HepG2 (cell line): Measurements from ENCODE around the gene MARF1. TPM values are rescaled to one million over a fixed set of nuclear protein-coding genes. Genes with fewer than 3 reads are reported as not detected.

Experiments
- AFF4 ChIP-seq: sonication (generic); formaldehyde crosslinking; IDR thresholded peaks from 2 replicates; pipeline ENCODE4 v1.4.0; 2020; ENCODE audit warnings: missing genetic modification reagents
- ATF2 ChIP-seq: sonication (generic); formaldehyde crosslinking; IDR thresholded peaks from 2 replicates; pipeline ENCODE4 v1.4.0; 2020; ENCODE audit warnings: missing genetic modification reagents
- ATM ChIP-seq: fragments of 450-650 bp; IDR thresholded peaks from 2 replicates; pipeline ENCODE4 v1.7.1; 2017; ENCODE audit warnings: mild to moderate bottlenecking, borderline replicate concordance
- FOXO1 ChIP-seq: sonication (generic); formaldehyde crosslinking; IDR thresholded peaks from 2 replicates; pipeline ENCODE4 v1.4.0; 2020; ENCODE audit warnings: missing genetic modification reagents
- GZF1 ChIP-seq: sonication (generic); formaldehyde crosslinking; IDR thresholded peaks from 2 replicates; pipeline ENCODE4 v1.5.1; 2020; ENCODE audit warnings: mild to moderate bottlenecking, missing genetic modification reagents
- NCOR1 ChIP-seq: fragments of 200-600 bp; sonication (generic); IDR thresholded peaks from 2 replicates; pipeline ENCODE4 v1.7.0; 2017; ENCODE audit warnings: antibody characterized with exemption, low read length, borderline replicate concordance
- NONO ChIP-seq, 2 experiments: fragments of 450-650 bp in 1 of 2; sonication (generic) in 1 of 2; formaldehyde crosslinking in 1 of 2; IDR thresholded peaks in 1 of 2; conservative IDR thresholded peaks in 1 of 2; 2 replicates each; pipeline versions ENCODE4 v1.6.1 to v1.8.0; 2017 to 2022; ENCODE audit warnings: mild to moderate bottlenecking in 1 of 2, missing genetic modification reagents in 1 of 2, moderate library complexity in 1 of 2
- NPAS2 ChIP-seq: sonication (generic); formaldehyde crosslinking; IDR thresholded peaks from 2 replicates; pipeline ENCODE4 v1.8.0; 2022; ENCODE audit warnings: mild to moderate bottlenecking, missing genetic modification reagents, borderline replicate concordance
- NR1H2 ChIP-seq: sonication (generic); formaldehyde crosslinking; IDR thresholded peaks from 2 replicates; pipeline ENCODE4 v1.8.1; 2022; ENCODE audit warnings: low read depth, missing genetic modification reagents, borderline replicate concordance
- SMAD1 ChIP-seq: sonication (generic); formaldehyde crosslinking; IDR thresholded peaks from 2 replicates; pipeline ENCODE4 v1.4.0; 2020; ENCODE audit warnings: missing genetic modification reagents, low read depth, mild to moderate bottlenecking, borderline replicate concordance
- SRSF1 ChIP-seq: fragments of 200-400 bp; formaldehyde crosslinking; optimal IDR thresholded peaks from 2 replicates; pipeline ENCODE3; 2017; ENCODE audit warnings: mild to moderate bottlenecking, low read depth, low read length, moderate library complexity
- ZBTB38 ChIP-seq: sonication (generic); formaldehyde crosslinking; IDR thresholded peaks from 2 replicates; pipeline ENCODE4 v1.5.1; 2020; ENCODE audit warnings: mild to moderate bottlenecking, missing genetic modification reagents
- ZNF674 ChIP-seq: sonication (generic); formaldehyde crosslinking; IDR thresholded peaks from 2 replicates; pipeline ENCODE4 v1.5.0; 2020; ENCODE audit warnings: low read depth, mild to moderate bottlenecking, missing genetic modification reagents
- ZNF878 ChIP-seq: sonication (generic); formaldehyde crosslinking; IDR thresholded peaks from 2 replicates; pipeline ENCODE4 v1.8.1; 2023; ENCODE audit warnings: mild to moderate bottlenecking, missing genetic modification reagents, moderate library complexity
- polyA plus RNA-seq, 8 experiments: library from polyadenylated mRNA; depleted of rRNA in 3 of 8; stranded (reverse) in 7 of 8; unstranded in 1 of 8; fragments of >200 nt; fragmentation: Illumina TruSeq in 4 of 8; extraction: Trizol in 4 of 8; gene quantifications; 2 replicates each; pipeline versions ENCODE4 v1.2.1 to v1.2.3, GENCODE V29; 2011 to 2016; ENCODE audit warnings: low read depth in 4 of 8, missing spikeins in 1 of 8, mixed read lengths in 1 of 8; ENCODE audit not compliant: insufficient read depth in 1 of 8
- total RNA-seq, 5 experiments: library from RNA; depleted of rRNA; stranded (reverse); fragments of >200 nt; fragmentation: Illumina TruSeq; extraction: Trizol; gene quantifications; 2 replicates each; pipeline ENCODE4 v1.2.3, GENCODE V29; 2016; ENCODE audit warnings: low read depth in 1 of 5
- TF ChIP-seq, protein P1 (sequence below): sonication (generic); formaldehyde crosslinking; IDR thresholded peaks from 2 replicates; pipeline ENCODE4 v1.5.0; 2020; ENCODE audit warnings: mild to moderate bottlenecking, missing genetic modification reagents, borderline replicate concordance

Gene MARF1
- total and polyA plus RNA-seq, 2 of the 13 experiments (the other 11 are each of a cell fraction or from before 2014, with no cell fraction given), result 8.7 to 20.7 TPM

DNA sequence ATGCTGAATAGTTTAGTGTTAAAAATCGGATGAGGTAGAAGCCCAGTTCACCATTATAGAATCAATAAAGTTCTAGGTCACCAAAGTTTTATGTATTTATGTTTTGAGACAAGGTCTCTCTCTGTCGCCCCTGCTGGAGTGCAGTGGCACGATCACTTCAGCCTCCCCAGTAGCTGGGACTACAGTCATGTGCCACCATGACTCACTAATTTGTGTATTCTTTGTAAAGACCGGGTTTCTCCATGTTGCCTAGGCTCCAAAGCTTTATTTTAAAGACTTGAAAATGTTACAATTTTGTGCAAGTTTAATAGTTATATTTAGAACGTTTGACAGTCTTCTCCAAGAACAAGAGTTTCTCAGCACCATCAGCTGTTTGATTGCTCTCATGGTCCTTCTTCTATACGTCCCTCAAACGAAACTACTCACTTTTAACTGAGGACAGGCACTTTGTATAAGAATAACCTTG is 39.2 kb upstream of the MARF1 start (continued):
- TF ChIP-seq, protein P1, sequence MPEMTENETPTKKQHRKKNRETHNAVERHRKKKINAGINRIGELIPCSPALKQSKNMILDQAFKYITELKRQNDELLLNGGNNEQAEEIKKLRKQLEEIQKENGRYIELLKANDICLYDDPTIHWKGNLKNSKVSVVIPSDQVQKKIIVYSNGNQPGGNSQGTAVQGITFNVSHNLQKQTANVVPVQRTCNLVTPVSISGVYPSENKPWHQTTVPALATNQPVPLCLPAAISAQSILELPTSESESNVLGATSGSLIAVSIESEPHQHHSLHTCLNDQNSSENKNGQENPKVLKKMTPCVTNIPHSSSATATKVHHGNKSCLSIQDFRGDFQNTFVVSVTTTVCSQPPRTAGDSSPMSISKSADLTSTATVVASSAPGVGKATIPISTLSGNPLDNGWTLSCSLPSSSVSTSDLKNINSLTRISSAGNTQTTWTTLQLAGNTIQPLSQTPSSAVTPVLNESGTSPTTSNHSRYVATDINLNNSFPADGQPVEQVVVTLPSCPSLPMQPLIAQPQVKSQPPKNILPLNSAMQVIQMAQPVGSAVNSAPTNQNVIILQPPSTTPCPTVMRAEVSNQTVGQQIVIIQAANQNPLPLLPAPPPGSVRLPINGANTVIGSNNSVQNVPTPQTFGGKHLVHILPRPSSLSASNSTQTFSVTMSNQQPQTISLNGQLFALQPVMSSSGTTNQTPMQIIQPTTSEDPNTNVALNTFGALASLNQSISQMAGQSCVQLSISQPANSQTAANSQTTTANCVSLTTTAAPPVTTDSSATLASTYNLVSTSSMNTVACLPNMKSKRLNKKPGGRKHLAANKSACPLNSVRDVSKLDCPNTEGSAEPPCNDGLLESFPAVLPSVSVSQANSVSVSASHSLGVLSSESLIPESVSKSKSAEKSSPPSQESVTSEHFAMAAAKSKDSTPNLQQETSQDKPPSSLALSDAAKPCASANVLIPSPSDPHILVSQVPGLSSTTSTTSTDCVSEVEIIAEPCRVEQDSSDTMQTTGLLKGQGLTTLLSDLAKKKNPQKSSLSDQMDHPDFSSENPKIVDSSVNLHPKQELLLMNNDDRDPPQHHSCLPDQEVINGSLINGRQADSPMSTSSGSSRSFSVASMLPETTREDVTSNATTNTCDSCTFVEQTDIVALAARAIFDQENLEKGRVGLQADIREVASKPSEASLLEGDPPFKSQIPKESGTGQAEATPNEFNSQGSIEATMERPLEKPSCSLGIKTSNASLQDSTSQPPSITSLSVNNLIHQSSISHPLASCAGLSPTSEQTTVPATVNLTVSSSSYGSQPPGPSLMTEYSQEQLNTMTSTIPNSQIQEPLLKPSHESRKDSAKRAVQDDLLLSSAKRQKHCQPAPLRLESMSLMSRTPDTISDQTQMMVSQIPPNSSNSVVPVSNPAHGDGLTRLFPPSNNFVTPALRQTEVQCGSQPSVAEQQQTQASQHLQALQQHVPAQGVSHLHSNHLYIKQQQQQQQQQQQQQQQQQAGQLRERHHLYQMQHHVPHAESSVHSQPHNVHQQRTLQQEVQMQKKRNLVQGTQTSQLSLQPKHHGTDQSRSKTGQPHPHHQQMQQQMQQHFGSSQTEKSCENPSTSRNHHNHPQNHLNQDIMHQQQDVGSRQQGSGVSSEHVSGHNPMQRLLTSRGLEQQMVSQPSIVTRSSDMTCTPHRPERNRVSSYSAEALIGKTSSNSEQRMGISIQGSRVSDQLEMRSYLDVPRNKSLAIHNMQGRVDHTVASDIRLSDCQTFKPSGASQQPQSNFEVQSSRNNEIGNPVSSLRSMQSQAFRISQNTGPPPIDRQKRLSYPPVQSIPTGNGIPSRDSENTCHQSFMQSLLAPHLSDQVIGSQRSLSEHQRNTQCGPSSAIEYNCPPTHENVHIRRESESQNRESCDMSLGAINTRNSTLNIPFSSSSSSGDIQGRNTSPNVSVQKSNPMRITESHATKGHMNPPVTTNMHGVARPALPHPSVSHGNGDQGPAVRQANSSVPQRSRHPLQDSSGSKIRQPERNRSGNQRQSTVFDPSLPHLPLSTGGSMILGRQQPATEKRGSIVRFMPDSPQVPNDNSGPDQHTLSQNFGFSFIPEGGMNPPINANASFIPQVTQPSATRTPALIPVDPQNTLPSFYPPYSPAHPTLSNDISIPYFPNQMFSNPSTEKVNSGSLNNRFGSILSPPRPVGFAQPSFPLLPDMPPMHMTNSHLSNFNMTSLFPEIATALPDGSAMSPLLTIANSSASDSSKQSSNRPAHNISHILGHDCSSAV (CRISPR knock-in tag), result no peak
- TF ChIP-seq ZBTB38 (CRISPR knock-in tag), result no peak
- no peak for TF ChIP-seq AFF4 (CRISPR knock-in tag)
- TF ChIP-seq ZNF674 (CRISPR knock-in tag), result no peak
- TF ChIP-seq ATM, result no peak
- peak; percentile 34; the same call in 1 of the 2 replicates for TF ChIP-seq ZNF878 (CRISPR knock-in tag)
- TF ChIP-seq SRSF1, result no peak
- TF ChIP-seq GZF1 (CRISPR knock-in tag), result no peak
- no peak for TF ChIP-seq SMAD1 (CRISPR knock-in tag)
- TF ChIP-seq NCOR1, result peak; percentile 18; the same call in 1 of the 2 replicates
- TF ChIP-seq NONO (IDR thresholded peaks at IDR 0.05), result no peak
- TF ChIP-seq NONO (CRISPR knock-in tag; conservative IDR thresholded peaks at IDR 0.05), result no peak
- no peak for TF ChIP-seq NR1H2 (CRISPR knock-in tag)
- TF ChIP-seq NPAS2, result no peak
- TF ChIP-seq ATF2 (CRISPR knock-in tag), result peak; percentile 46; the same call in 1 of the 2 replicates
- peak; percentile 42; the same call in 1 of the 2 replicates for TF ChIP-seq FOXO1 (CRISPR knock-in tag)
